Muscle layer of colon (tissue), 2 donors: ENCODE data around the gene ZKSCAN3.
"Not testable (repeated sequence)": the region's sequence is repeated elsewhere in the genome, so short reads cannot be mapped to it uniquely, and the experiment has no call there.

Source experiments
- H3K27ac ChIP-seq: one replicate; pipeline ENCODE4 v1.7.0; 2013; ENCODE audit warnings: low read depth, mild to moderate bottlenecking, low read length, moderate library complexity
- H3K27me3 ChIP-seq, 2 donors: one replicate each; pipeline ENCODE4 v1.7.0; 2013; ENCODE audit warnings: low read length in 2 of 2, mild to moderate bottlenecking in 2 of 2; ENCODE audit not compliant: insufficient read depth in 2 of 2, control insufficient read depth in 1 of 2
- H3K36me3 ChIP-seq: one replicate; pipeline ENCODE4 v1.7.0; 2013; ENCODE audit warnings: mild to moderate bottlenecking, low read length; ENCODE audit not compliant: insufficient read depth
- H3K4me1 ChIP-seq: one replicate; pipeline ENCODE4 v1.7.0; 2013; ENCODE audit warnings: mild to moderate bottlenecking, low read length; ENCODE audit not compliant: insufficient read depth
- H3K4me3 ChIP-seq, 2 donors: one replicate each; pipeline ENCODE4 v1.7.0; 2013; ENCODE audit warnings: low read length in 2 of 2, low read depth in 1 of 2, mild to moderate bottlenecking in 1 of 2, moderate library complexity in 1 of 2
- H3K9ac ChIP-seq: one replicate; pipeline ENCODE4 v1.7.0; 2013; ENCODE audit warnings: low read length
- H3K9me3 ChIP-seq: one replicate; pipeline ENCODE4 v1.7.0; 2013; ENCODE audit warnings: mild to moderate bottlenecking, low read length
- donor health status: abdominal sarcoma.
- donor health status: Adenocarcinoma of cecum.

ZKSCAN3 gene

DNA sequence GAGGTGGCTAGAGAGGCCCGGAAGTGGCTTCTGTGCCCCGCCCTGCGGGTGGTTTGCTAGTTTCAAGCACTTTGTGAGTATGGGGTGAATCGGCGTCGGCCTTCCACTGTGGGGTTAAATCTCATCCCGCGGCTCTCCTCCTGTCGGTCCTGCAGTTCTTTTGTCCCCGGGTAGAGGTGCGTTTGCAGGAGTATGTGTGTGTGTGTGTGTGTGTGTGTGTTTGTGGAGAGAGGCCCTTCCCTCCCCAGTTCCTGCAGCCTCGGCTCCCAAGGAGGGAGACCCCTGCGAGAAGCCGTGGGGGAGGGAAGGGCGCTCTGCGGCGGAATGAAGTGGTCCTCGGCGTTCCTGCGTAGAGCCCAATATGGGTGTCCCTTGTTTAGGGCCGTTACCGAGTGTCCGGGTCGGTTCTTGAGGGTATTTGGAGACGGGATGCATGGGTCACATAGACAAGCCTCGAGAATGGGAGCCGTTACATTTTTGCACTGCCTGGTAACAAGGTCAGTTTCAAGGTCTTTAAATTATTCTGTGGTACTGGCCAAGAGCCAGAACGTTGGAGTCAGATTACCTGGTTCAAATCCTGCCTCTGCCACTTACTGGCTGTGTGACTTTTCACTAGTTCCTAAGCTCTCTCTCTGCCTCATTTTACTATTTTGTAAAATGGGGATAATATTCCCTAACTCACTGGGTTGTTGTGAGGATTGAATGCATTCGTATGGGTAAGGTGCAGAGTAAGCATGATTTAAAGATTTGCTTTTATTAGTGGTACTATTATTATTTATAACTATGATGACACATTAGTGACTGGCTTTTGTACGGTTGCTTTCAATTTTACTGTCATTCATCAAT lies at the start of gene ZKSCAN3:
Gene ZKSCAN3 (plus strand): TSS at position 56 of the 846 bp plus-strand sequence. CDS start 9,640 bp downstream, outside the sequence.
- peak within 1 kb of the TSS; percentile 79 for H3K27ac ChIP-seq
- peak within 1 kb of the TSS; percentile 95 for H3K9ac ChIP-seq
- H3K27me3 ChIP-seq, result no peaks in the 10 kb centered on the region
- peaks cover 20% of the 10 kb centered on the region for H3K4me1 ChIP-seq
- peak within 1 kb of the TSS; percentile 72 to 100 for H3K4me3 ChIP-seq
- no peaks in the 10 kb centered on the region for H3K9me3 ChIP-seq
- no peaks in the 10 kb centered on the region for H3K36me3 ChIP-seq

DNA sequence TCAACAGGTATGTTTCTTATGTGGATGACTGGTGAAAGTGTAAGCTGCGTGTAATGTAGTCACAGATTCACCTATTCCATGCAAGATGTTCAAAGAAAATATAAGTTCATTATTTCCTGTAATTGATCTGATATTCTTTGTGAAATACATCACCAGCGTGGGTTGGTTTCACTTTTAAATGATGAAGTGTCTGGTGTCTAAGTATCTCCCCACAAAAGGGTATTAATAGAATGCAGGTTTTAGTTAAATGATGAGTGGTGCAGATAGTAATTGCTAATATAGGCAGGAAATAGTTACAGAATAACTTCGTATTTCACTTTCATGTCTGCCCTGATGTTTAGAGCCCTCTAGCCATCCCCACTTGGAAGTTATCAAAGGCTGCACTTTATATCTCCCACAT lies 46.2 kb upstream of the ZKSCAN3 start:
- Histone ChIP-seq H3K4me3 (no peak overlapping the region), H3K27ac (no peak overlapping the region), H3K9ac (no peak overlapping the region), H3K36me3 (peaks cover 25% of the 10 kb centered on the region), H3K4me1 (no peaks in the 10 kb centered on the region), H3K27me3 (no peaks in the 10 kb centered on the region), H3K9me3 (no peaks in the 10 kb centered on the region)

DNA sequence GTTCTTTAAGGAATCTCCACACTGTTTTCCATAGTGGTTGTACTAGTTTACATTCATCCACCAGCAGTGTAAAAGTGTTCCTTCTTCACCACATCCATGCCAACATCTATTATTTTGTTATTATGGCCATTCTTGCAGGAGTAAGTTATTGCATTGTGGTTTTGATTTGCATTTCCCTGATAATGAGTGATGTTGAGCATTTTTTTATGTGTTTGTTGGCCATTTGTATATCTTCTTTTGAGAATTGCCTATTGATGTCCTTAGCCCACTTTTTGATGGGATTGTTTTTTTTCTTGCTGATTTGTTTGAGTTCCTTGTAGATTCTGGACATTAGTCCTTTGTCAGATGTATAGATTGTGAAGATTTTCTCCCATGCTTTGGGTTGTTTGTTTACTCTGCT lies 43.4 kb upstream of the ZKSCAN3 start:
- H3K36me3 ChIP-seq, H3K9ac ChIP-seq, H3K27me3 ChIP-seq, H3K9me3 ChIP-seq, H3K27ac ChIP-seq, H3K4me1 ChIP-seq, H3K4me3 ChIP-seq: not testable (repeated sequence)

DNA sequence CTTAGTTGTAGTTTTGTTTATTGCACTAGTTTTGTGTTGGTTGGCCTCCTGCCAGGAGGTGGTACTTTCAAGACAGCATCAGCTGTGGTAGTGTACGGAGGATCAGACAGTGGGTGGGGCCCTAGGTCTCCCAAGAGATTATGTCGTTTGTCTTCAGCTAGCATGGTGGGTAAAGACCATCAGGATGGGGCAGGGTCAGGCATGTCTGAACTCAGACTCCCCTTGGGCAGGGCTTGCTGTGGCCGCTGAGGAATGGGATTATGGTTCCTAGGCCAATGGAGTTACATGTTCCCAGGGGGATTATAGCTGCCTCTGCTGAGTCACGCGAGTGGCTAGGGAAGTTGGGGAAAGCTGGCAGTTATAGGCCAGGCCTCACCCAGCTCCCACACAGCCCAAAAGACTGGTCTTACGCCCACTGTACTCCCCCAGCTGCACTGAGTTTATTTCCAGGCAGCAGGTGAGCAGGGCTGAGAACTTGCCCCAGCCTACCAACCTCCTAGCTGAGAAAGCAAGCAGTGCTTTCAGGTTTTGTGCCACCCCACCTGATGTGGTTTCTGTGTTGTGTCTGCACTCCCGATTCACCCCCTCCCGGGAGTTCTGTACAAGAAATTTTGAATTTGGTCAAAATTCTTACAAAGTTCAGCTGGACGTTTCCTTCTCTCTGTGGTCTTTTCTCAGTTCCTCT lies 38.5 kb upstream of the ZKSCAN3 start:
- Histone ChIP-seq H3K27me3 (no peaks in the 10 kb centered on the region), H3K9me3 (no peaks in the 10 kb centered on the region), H3K27ac (no peak overlapping the region), H3K36me3 (no peaks in the 10 kb centered on the region), H3K4me3 (no peak overlapping the region), H3K4me1 (no peaks in the 10 kb centered on the region), H3K9ac (no peak overlapping the region)

DNA sequence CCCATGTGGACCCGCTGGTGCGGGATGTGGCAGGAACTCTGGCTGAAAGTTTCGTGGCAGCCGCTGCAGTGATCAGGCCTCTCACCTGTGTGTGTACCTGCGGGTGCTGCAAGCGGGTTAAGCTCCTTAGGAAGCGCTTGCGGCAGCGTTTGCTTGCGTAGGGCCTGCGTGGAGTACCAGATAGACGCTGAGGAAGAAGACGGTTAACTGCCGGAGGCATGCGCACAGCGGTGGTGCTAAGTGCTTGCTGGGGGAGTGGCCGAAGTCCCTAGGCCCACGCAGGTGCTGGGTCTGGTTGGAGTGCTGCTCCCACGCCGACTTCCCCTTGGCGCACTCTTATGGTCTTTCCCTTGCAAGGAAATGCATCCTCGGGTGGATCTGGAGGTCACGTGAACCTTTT lies 36.8 kb upstream of the ZKSCAN3 start:
- no peaks in the 10 kb centered on the region for H3K36me3 ChIP-seq
- H3K4me1 ChIP-seq, result no peaks in the 10 kb centered on the region
- H3K9ac ChIP-seq, result no peak overlapping the region
- no peak overlapping the region for H3K4me3 ChIP-seq
- H3K27me3 ChIP-seq, result no peaks in the 10 kb centered on the region
- H3K9me3 ChIP-seq, result no peaks in the 10 kb centered on the region
- no peak overlapping the region for H3K27ac ChIP-seq

DNA sequence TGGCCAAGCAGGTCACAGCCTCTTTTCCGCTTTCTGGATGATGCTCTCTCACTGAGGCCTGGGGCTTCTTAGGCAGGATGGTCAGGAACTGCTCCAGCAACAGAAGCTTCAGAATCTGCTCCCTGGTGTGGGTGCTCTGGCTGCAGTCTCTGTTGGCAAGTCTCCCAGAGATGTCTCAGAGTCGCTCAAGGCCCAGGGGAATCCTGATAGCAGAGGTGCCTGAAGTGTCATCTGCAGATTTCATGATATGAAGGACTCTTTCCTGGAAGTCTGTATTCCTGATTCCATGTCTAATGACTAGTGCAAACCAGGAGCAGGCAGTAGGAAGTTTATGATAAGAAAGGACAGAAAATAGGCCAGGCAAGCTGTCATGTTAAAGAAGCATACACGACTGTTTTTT lies 34.1 kb upstream of the ZKSCAN3 start:
- peaks cover 2% of the 10 kb centered on the region for H3K9me3 ChIP-seq
- H3K36me3 ChIP-seq, result no peaks in the 10 kb centered on the region
- H3K4me3 ChIP-seq, result no peak overlapping the region
- H3K4me1 ChIP-seq, result no peaks in the 10 kb centered on the region
- H3K27ac ChIP-seq, result no peak overlapping the region
- H3K27me3 ChIP-seq, result no peaks in the 10 kb centered on the region
- no peak overlapping the region for H3K9ac ChIP-seq

DNA sequence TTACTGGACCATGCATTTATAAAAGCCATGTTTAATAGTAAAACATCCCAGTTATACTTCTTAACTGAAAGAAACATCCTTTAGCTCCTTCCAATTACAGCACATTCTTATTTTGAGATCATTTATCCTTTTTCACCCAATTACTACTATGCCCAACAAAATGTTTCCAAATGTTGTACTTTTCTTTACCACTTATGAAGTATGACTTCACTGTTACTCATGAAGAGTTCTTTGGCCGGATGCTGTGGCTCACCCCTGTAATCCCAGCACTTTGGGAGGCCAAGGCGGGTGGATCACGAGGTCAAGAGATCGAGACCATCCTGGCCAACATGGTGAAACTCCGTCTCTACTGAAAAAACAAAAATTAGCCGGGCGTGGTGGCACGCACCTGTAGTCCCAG lies 31.9 kb upstream of the ZKSCAN3 start:
- H3K9ac ChIP-seq, H3K36me3 ChIP-seq, H3K4me3 ChIP-seq, H3K4me1 ChIP-seq, H3K9me3 ChIP-seq, H3K27ac ChIP-seq, H3K27me3 ChIP-seq: not testable (repeated sequence)

DNA sequence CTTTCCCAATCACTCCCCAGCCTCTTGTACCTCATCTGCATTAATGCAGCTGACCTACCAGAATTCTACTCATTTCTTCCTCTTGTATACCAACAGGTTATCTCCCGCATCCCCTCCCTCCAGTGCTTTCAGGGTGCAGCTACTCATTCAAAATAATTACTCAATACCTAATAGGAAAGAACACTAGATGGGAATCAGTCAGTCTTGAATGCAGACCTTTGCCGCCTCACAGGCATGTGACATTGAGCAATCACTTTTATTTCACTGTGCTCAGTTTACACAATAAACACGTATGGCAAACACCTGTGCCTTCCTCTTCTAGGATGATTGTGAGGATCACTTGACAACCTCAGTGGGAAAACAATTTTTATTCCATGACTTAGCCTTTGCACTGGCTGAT lies 27.1 kb upstream of the ZKSCAN3 start:
- Histone ChIP-seq H3K4me3 (no peak overlapping the region), H3K27me3 (no peaks in the 10 kb centered on the region), H3K4me1 (no peaks in the 10 kb centered on the region), H3K27ac (no peak overlapping the region), H3K9ac (no peak overlapping the region), H3K9me3 (peaks cover 29% of the 10 kb centered on the region), H3K36me3 (peaks cover 34% of the 10 kb centered on the region)

DNA sequence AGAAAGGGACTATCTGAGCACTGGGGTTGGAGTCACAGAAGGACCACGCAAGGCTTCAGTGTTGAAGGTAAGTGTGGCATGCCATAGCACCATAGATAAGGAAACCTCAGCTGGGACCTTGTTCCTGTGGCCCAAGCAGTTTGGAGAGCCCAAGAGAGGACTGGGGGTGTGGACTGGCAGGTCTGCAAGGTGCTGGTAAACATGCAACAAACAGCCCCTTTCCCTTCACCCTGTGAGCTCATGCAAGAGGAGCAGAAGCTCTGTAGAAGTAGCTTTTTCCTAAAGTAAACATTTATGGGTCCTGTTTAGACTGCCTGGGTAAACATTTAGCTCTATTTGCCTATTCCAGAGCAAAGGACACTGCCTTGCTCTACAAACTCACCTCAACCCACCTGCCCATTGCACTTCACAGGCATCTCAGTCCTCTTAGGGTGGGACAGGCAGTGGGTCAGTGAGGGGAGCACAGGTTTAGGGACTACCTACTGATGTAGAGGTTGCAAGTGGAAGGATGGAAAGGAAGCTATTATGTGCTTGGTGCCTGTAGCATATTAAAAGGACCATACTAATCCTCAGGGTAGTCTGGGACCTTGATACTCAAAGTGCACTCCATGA lies 25.8 kb upstream of the ZKSCAN3 start:
- H3K36me3 ChIP-seq, result peaks cover 36% of the 10 kb centered on the region
- no peaks in the 10 kb centered on the region for H3K27me3 ChIP-seq
- no peak overlapping the region for H3K27ac ChIP-seq
- H3K4me3 ChIP-seq, result no peak overlapping the region
- H3K9ac ChIP-seq, result no peak overlapping the region
- no peaks in the 10 kb centered on the region for H3K4me1 ChIP-seq
- peaks cover 29% of the 10 kb centered on the region for H3K9me3 ChIP-seq

DNA sequence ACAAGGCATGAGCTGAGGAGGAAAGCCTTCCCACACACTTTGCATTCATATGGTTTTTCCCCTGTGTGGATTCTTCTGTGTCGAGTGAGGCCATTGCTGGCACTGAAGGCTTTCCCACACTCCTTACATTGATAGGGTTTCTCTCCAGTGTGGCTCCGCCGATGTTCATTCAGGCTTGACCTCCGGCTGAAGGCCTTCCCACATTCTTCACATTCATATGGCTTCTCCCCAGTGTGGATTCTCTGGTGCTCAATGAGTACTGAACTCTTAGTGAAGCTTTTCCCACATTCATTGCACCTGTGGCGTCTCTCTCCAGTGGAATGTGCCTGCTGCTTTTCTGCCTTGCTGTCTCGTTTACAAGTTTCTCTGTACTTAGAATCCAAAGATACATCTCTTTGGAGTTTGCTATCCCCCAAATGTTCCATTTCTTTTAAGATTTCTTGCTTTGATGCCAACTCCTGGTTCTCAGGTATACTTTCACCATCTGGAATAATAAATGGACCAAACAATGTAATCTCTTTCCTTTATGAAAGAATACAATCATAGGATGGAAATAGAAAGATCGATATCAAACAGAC lies 23.3 kb upstream of the ZKSCAN3 start:
- Histone ChIP-seq H3K4me3 (peak overlapping the region in 1 of 2 donors; percentile 7), H3K9ac (no peak overlapping the region), H3K4me1 (no peaks in the 10 kb centered on the region), H3K36me3 (peaks cover 41% of the 10 kb centered on the region), H3K27ac (no peak overlapping the region), H3K27me3 (no peaks in the 10 kb centered on the region), H3K9me3 (peaks cover 23% of the 10 kb centered on the region)

DNA sequence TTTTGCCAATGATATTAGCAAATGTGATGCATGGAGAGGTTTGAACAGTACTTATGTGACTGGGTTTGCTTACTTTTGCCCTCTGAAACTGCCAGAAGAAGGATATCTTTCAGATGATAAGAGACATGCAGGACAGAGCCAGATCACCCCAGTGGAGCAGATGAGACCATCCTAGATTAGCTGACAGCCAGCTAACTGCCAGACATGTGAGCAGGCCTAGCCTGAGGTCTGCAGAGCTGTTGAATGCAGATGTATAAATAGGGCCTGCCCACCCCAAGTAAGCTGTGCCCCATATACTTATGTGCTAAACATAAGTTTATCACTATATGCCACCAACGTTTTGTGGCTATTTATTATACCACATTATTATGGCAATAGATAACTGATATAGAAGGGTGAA lies 19.7 kb upstream of the ZKSCAN3 start:
- Histone ChIP-seq H3K9me3 (peaks cover 23% of the 10 kb centered on the region), H3K4me1 (peaks cover 21% of the 10 kb centered on the region), H3K27ac (no peak overlapping the region), H3K4me3 (no peak overlapping the region), H3K9ac (no peak overlapping the region), H3K27me3 (no peaks in the 10 kb centered on the region), H3K36me3 (peaks cover 36% of the 10 kb centered on the region)
